ENCODE results near the gene B3GALT4. TPM values are rescaled to one million over a fixed set of nuclear protein-coding genes. Genes with fewer than 3 reads are reported as not detected.
A peak's percentile ranks its signal among the peaks of the same experiment; 100 is the strongest.

B3GALT4 gene
- total and polyA plus RNA-seq, 2 of the 13 experiments (the other 11 are each of a cell fraction or from before 2014, with no cell fraction given), result 0.04 to 0.27 TPM

DNA sequence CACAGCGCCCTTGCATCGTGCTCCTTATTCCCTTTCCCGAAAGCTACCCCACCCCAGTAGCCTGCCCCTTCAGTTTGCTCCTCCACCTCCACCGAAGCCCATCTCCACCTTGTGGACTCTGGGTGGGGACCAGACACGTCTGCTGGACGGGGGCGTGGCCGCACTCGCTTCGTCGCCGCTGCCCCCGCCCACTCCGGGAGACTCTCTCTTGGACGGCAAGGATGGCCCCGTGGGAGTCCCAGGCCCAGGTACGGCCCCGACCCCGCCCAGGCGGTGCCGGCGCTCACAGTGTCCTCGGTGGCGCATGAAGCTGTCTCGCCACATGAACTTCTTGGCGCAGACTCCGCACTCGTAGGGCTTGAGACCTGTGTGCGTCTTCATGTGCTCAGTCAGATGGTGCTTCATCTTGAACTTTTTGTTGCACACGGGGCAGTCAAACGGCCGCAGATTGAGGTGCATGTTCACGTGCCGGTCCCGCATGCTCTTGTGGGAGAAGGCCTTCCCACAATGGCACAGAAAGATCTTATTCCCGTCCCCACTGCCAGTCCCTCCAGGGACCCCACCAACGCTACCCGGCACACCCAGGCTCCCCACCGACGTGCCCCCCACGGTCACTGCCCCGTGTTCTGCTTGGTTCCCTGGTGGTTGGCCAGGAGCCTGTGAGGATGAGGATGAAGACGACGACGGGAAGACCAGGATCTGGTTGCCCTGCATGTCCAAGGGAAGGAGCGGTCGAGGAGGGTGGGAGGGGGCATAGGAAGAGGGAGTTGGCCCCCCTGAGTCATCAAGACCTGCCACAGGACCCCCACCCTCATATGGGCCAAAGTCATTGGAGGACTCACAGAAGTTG, 38.2 kb downstream of the B3GALT4 start (continued):
- TF ChIP-seq ELF4 (CRISPR knock-in tag; IDR thresholded peaks at IDR 0.05; ENCODE audit: borderline replicate concordance) (no peak), ZNF224 (CRISPR knock-in tag; IDR thresholded peaks at IDR 0.05) (no peak), MEIS2 (CRISPR knock-in tag; IDR thresholded peaks at IDR 0.05) (no peak), NBN (conservative IDR thresholded peaks at IDR 0.05) (no peak), ZNF296 (CRISPR knock-in tag; conservative IDR thresholded peaks at IDR 0.05) (no peak), CBX1 (IDR thresholded peaks at IDR 0.05; ENCODE audit: low read depth) (no peak), THAP11 (CRISPR knock-in tag; IDR thresholded peaks at IDR 0.05) (no peak), ZNF20 (CRISPR knock-in tag; IDR thresholded peaks at IDR 0.05) (no peak), FOSL1 (CRISPR knock-in tag; IDR thresholded peaks at IDR 0.05; ENCODE audit: borderline replicate concordance) (no peak), ZKSCAN8 (CRISPR knock-in tag; IDR thresholded peaks at IDR 0.05; ENCODE audit: borderline replicate concordance) (no peak), HNRNPH1 (optimal IDR thresholded peaks at IDR 0.05; ENCODE audit: low read depth, low read length) (no peak)
- TF ChIP-seq, protein P1, sequence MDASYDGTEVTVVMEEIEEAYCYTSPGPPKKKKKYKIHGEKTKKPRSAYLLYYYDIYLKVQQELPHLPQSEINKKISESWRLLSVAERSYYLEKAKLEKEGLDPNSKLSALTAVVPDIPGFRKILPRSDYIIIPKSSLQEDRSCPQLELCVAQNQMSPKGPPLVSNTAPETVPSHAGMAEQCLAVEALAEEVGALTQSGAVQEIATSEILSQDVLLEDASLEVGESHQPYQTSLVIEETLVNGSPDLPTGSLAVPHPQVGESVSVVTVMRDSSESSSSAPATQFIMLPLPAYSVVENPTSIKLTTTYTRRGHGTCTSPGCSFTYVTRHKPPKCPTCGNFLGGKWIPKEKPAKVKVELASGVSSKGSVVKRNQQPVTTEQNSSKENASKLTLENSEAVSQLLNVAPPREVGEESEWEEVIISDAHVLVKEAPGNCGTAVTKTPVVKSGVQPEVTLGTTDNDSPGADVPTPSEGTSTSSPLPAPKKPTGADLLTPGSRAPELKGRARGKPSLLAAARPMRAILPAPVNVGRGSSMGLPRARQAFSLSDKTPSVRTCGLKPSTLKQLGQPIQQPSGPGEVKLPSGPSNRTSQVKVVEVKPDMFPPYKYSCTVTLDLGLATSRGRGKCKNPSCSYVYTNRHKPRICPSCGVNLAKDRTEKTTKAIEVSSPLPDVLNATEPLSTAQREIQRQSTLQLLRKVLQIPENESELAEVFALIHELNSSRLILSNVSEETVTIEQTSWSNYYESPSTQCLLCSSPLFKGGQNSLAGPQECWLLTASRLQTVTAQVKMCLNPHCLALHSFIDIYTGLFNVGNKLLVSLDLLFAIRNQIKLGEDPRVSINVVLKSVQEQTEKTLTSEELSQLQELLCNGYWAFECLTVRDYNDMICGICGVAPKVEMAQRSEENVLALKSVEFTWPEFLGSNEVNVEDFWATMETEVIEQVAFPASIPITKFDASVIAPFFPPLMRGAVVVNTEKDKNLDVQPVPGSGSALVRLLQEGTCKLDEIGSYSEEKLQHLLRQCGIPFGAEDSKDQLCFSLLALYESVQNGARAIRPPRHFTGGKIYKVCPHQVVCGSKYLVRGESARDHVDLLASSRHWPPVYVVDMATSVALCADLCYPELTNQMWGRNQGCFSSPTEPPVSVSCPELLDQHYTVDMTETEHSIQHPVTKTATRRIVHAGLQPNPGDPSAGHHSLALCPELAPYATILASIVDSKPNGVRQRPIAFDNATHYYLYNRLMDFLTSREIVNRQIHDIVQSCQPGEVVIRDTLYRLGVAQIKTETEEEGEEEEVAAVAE (CRISPR knock-in tag; IDR thresholded peaks at IDR 0.05; ENCODE audit: borderline replicate concordance), result no peak
- TF ChIP-seq, protein P2, sequence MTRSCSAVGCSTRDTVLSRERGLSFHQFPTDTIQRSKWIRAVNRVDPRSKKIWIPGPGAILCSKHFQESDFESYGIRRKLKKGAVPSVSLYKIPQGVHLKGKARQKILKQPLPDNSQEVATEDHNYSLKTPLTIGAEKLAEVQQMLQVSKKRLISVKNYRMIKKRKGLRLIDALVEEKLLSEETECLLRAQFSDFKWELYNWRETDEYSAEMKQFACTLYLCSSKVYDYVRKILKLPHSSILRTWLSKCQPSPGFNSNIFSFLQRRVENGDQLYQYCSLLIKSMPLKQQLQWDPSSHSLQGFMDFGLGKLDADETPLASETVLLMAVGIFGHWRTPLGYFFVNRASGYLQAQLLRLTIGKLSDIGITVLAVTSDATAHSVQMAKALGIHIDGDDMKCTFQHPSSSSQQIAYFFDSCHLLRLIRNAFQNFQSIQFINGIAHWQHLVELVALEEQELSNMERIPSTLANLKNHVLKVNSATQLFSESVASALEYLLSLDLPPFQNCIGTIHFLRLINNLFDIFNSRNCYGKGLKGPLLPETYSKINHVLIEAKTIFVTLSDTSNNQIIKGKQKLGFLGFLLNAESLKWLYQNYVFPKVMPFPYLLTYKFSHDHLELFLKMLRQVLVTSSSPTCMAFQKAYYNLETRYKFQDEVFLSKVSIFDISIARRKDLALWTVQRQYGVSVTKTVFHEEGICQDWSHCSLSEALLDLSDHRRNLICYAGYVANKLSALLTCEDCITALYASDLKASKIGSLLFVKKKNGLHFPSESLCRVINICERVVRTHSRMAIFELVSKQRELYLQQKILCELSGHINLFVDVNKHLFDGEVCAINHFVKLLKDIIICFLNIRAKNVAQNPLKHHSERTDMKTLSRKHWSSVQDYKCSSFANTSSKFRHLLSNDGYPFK (CRISPR knock-in tag; IDR thresholded peaks at IDR 0.05; ENCODE audit: borderline replicate concordance), result peak; percentile 39; the same call in 1 of the 2 replicates
- TF ChIP-seq, protein P3, sequence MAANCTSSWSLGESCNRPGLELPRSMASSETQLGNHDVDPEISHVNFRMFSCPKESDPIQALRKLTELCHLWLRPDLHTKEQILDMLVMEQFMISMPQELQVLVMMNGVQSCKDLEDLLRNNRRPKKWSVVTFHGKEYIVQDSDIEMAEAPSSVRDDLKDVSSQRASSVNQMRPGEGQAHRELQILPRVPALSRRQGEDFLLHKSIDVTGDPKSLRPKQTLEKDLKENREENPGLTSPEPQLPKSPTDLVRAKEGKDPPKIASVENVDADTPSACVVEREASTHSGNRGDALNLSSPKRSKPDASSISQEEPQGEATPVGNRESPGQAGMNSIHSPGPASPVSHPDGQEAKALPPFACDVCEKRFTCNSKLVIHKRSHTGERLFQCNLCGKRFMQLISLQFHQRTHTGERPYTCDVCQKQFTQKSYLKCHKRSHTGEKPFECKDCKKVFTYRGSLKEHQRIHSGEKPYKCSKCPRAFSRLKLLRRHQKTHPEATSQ (CRISPR knock-in tag; IDR thresholded peaks at IDR 0.05; ENCODE audit: borderline replicate concordance), result no peak
- TF ChIP-seq, protein P4, sequence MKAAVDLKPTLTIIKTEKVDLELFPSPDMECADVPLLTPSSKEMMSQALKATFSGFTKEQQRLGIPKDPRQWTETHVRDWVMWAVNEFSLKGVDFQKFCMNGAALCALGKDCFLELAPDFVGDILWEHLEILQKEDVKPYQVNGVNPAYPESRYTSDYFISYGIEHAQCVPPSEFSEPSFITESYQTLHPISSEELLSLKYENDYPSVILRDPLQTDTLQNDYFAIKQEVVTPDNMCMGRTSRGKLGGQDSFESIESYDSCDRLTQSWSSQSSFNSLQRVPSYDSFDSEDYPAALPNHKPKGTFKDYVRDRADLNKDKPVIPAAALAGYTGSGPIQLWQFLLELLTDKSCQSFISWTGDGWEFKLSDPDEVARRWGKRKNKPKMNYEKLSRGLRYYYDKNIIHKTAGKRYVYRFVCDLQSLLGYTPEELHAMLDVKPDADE (CRISPR knock-in tag; IDR thresholded peaks at IDR 0.05), result no peak
